Sciatic nerve (tissue), 2 donors: ENCODE results near the gene CCDC30. TPM values are rescaled to one million over a fixed set of nuclear protein-coding genes. Genes with fewer than 3 reads are reported as not detected.

ENCODE experiments used
- ATAC-seq: fragments of 200-7000 bp; cut with Tn5 transposase; one replicate; pipeline ENCODE4 v1.9.1; 2020; ENCODE audit warnings: mild to moderate bottlenecking, moderate library complexity
- DNase-seq: peaks from one replicate; pipeline ENCODE4 v3.0.0-alpha.2; 2020; ENCODE audit warnings: low spot score
- intact Hi-C: fragments of 100-400 bp; cut with DNase I; formaldehyde crosslinking; loops from one replicate; pipeline ENCODE4 v1.14.2; 2022
- total RNA-seq: library from RNA; stranded (reverse); fragmentation: NEBNext Ultra II Directional; extraction: Animal tissue kit (Norgen Biotek cat#: 25700); gene quantifications from one replicate; pipeline ENCODE4 v1.2.1, GENCODE V29; 2021
- donor health status: DM: no; HTN: no; CAD: no.
- donor health status: DM: no; HTN: no; CAD: no.

CCDC30 gene
- total RNA-seq, result 10.9 TPM

GRCh38 chr1:42462828-42463763, at the start of gene CCDC30:
CCDC30 (plus strand) TSS chr1:42463286; CDS start chr1:42480552, 17,266 bp downstream.
- peak; percentile 96 for DNase-seq
- ATAC-seq, result peak; percentile 100
- intact Hi-C loops, result loop anchor here (5.0 kb wide), 1 partner anchor 499 kb away; no protein-coding TSS in a partner anchor

- intact Hi-C loops, result no loop called here
- ATAC-seq, result no peak
- no peak for DNase-seq
Measured at GRCh38 chr1:42414551-42415496, 48.3 kb upstream of the CCDC30 start.

- ATAC-seq (no peak), DNase-seq (no peak)
- intact Hi-C loops, result no loop called here
Measured at GRCh38 chr1:42417166-42417565, 45.9 kb upstream of the CCDC30 start.

DNA sequence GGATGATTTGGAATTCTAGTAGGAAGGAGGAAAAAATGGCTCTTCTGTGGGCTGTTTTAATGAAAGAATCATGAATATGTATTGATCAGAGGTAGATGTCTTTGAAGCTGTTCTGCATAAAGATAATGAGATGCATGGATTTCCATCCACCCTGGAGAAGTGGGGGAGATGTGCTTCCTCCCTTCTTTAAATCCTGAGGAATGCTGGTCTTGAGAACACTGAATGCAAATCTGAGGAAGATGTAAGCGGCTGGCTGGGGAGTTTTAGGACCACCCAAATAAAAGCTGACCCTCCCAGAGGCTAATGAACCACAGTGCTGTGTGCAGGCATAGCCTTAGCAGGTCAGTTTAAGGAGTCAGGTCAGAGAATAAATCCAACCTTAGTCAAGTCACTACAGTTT, 44.6 kb upstream of the CCDC30 start:
- intact Hi-C loops, result no loop called here
- no peak for DNase-seq
- no peak for ATAC-seq

- intact Hi-C loops, result no loop called here
- ATAC-seq (peak; percentile 58), DNase-seq (no peak)
Measured at GRCh38 chr1:42419126-42419821, 43.8 kb upstream of the CCDC30 start.

DNA sequence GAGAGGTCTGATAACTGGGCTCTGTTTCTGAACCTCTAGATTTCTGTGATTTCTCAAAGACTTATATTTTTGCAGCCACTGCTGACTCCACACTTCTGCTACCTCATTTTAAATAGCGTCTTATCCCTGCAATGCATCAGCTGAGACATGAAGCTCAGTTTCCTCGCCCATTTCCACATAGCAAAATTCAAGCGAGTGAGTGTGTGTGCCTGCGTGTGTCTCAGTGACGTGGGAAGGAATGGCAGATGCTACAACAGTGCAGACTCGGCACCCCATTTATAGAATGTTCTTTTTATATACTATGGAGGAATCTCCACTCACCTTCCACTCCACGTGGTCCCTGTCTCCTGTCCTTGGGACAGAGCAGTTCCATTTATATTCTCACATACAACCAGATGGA, 43.0 kb upstream of the CCDC30 start:
- intact Hi-C loops, result no loop called here
- no peak for ATAC-seq
- DNase-seq, result no peak

GRCh38 chr1:42420911-42421585, 42.0 kb upstream of the CCDC30 start:
- DNase-seq (no peak), ATAC-seq (peak; percentile 71)
- intact Hi-C loops, result no loop called here

DNA sequence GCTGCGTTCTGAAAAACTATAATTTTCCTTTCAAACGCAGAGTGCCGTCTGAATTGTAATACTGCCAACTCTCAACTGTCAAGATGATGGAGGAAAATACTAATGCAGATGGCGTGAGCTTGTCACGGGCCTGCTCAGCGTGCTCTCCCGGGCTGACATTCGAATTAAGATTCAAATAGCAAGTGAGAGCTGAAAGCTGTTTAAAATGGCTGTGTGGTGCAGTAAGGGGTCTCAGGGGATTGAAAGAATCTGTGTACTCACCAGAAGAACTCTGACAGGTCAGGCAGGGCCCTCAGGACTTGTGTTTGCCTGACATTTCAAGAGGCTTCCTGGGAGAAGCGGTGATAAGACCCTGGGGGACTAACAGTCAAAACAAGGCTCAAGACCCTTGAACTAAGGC, 40.3 kb upstream of the CCDC30 start:
- intact Hi-C loops, result no loop called here
- ATAC-seq (no peak), DNase-seq (no peak)

- no peak for ATAC-seq
- intact Hi-C loops, result no loop called here
- no peak for DNase-seq
Measured at GRCh38 chr1:42423681-42424080, 39.4 kb upstream of the CCDC30 start.

GRCh38 chr1:42424201-42424600, 38.9 kb upstream of the CCDC30 start:
- ATAC-seq, result no peak
- no peak for DNase-seq
- intact Hi-C loops, result no loop called here

GRCh38 chr1:42427240-42427639, 35.8 kb upstream of the CCDC30 start:
- ATAC-seq (no peak), DNase-seq (no peak)
- intact Hi-C loops, result no loop called here

GRCh38 chr1:42429603-42430002, 33.5 kb upstream of the CCDC30 start:
- ATAC-seq, result no peak
- DNase-seq, result no peak
- intact Hi-C loops, result no loop called here

GRCh38 chr1:42430286-42431135, 32.6 kb upstream of the CCDC30 start:
- intact Hi-C loops, result no loop called here
- ATAC-seq, result no peak
- no peak for DNase-seq

GRCh38 chr1:42431514-42431913, 31.6 kb upstream of the CCDC30 start:
- intact Hi-C loops, result no loop called here
- DNase-seq (no peak), ATAC-seq (no peak)

GRCh38 chr1:42432714-42433113, 30.4 kb upstream of the CCDC30 start:
- no peak for DNase-seq
- intact Hi-C loops, result no loop called here
- ATAC-seq, result no peak

GRCh38 chr1:42433369-42433768, 29.7 kb upstream of the CCDC30 start:
- no peak for ATAC-seq
- DNase-seq, result no peak
- intact Hi-C loops, result no loop called here

- DNase-seq (no peak), ATAC-seq (no peak)
- intact Hi-C loops, result no loop called here
Measured at GRCh38 chr1:42434340-42434739, 28.7 kb upstream of the CCDC30 start.

- DNase-seq (no peak), ATAC-seq (no peak)
- intact Hi-C loops, result no loop called here
Measured at GRCh38 chr1:42439940-42440339, 23.1 kb upstream of the CCDC30 start.
